ENCODE measurements around the gene ATP6V1B1. TPM values are rescaled to one million over a fixed set of nuclear protein-coding genes. Genes with fewer than 3 reads are reported as not detected.

The ATP6V1B1 gene
- total and polyA plus RNA-seq, 10 of the 15 experiments (the other 5 are each of a cell fraction or from before 2014, with no cell fraction given) = not detected

GRCh38 chr2:70887208-70887549 is 48.5 kb upstream of the ATP6V1B1 start:
- no TSS peak for BruUV-seq (replicated peaks)
- Histone ChIP-seq H3K4me3 (no peak overlapping the region), H3K36me3 (ENCODE audit: control insufficient read depth in 2 of 2, insufficient read depth in 2 of 2, low read length in 1 of 2) (no peaks in the 10 kb centered on the region), H2AFZ (ENCODE audit: control insufficient read depth, low read depth, low read length) (no peak overlapping the region), H3K79me2 (ENCODE audit: control insufficient read depth, insufficient read depth, low read length) (no peaks in the 10 kb centered on the region), H3K27me3 (replicated peaks in 1 of 2; ENCODE audit: control insufficient read depth in 2 of 2, insufficient read depth in 2 of 2, low read length in 1 of 2) (peaks cover 15 to 22% of the 10 kb centered on the region in 2 experiments), H3K4me1 (ENCODE audit: control insufficient read depth, insufficient read depth, low read length) (no peaks in the 10 kb centered on the region), H3K4me2 (ENCODE audit: control insufficient read depth, insufficient read depth) (no peak overlapping the region), H4K20me1 (ENCODE audit: control insufficient read depth, insufficient read depth) (no peaks in the 10 kb centered on the region), H3K9ac (ENCODE audit: control insufficient read depth, insufficient read depth, low read length) (no peak overlapping the region), H3K27ac (ENCODE audit: control insufficient read depth, insufficient read depth) (no peak overlapping the region), H3K9me3 (replicated peaks; ENCODE audit: control insufficient read depth, insufficient read depth, low read length) (no peaks in the 10 kb centered on the region; the same call in 2 of the 3 replicates)
- POLR2A ChIA-PET = no interaction called here
- SMC1A ChIA-PET (ENCODE audit: uncharacterized antibody, unreplicated experiment) = no interaction called here
- RAD21 ChIA-PET (ENCODE audit: unreplicated experiment) = no interaction called here
- ATAC-seq (no peak), FAIRE-seq (no peak), DNase-seq (ENCODE audit: low read depth, low spot score) (no peak)
- in situ Hi-C loops (cut with MboI) = no loop called here
- no peak for TF ChIP-seq BRCA1 (IDR thresholded peaks at IDR 0.05; ENCODE audit: low read depth, low read length)
- no peak for TF ChIP-seq RCOR1 (conservative IDR thresholded peaks at IDR 0.05; ENCODE audit: low read depth, low read length)
- no peak for TF ChIP-seq MTA2 (IDR thresholded peaks at IDR 0.05; ENCODE audit: low read depth)
- TF ChIP-seq PAX5 (IDR thresholded peaks at IDR 0.05; ENCODE audit: borderline replicate concordance, low read depth, low read length) = no peak
- no peak for TF ChIP-seq IRF5 (IDR thresholded peaks at IDR 0.05; ENCODE audit: borderline replicate concordance)
- intact Hi-C loops (cut with micrococcal nuclease; ENCODE audit: unreplicated experiment) = no loop called here
- CTCF ChIA-PET = no interaction called here
- WGBS (ENCODE audit: insufficient coverage, insufficient replicate concordance, low lambda C conversion rate, missing lambda C conversion rate) = 22% methylated on average over 8 of the region's 8 CpGs

- no TSS peak for BruUV-seq (replicated peaks)
- no peak overlapping the region for H3K27ac ChIP-seq (ENCODE audit: control insufficient read depth, insufficient read depth)
- peaks cover 15 to 22% of the 10 kb centered on the region in 2 experiments for H3K27me3 ChIP-seq (replicated peaks in 1 of 2; ENCODE audit: control insufficient read depth in 2 of 2, insufficient read depth in 2 of 2, low read length in 1 of 2)
- H3K4me3 ChIP-seq = no peak overlapping the region
- in situ Hi-C loops (cut with MboI) (no loop called here), intact Hi-C loops (cut with micrococcal nuclease; ENCODE audit: unreplicated experiment) (no loop called here)
- no peaks in the 10 kb centered on the region for H3K36me3 ChIP-seq (ENCODE audit: control insufficient read depth in 2 of 2, insufficient read depth in 2 of 2, low read length in 1 of 2)
- ChIA-PET SMC1A (ENCODE audit: uncharacterized antibody, unreplicated experiment) (no interaction called here), POLR2A (no interaction called here), RAD21 (ENCODE audit: unreplicated experiment) (no interaction called here), CTCF (no interaction called here)
- peak; percentile 51 for TF ChIP-seq SUZ12 (IDR thresholded peaks at IDR 0.05; ENCODE audit: unreplicated experiment)
- TF ChIP-seq STAT3 (IDR thresholded peaks at IDR 0.05; ENCODE audit: low read depth, low read length) = no peak
- ATAC-seq (no peak), FAIRE-seq (no peak), DNase-seq (ENCODE audit: low read depth, low spot score) (no peak)
- no peak overlapping the region for H3K9ac ChIP-seq (ENCODE audit: control insufficient read depth, insufficient read depth, low read length)
- WGBS (ENCODE audit: insufficient coverage, insufficient replicate concordance, low lambda C conversion rate, missing lambda C conversion rate) = 25% methylated on average over 36 of the region's 58 CpGs
- H3K79me2 ChIP-seq (ENCODE audit: control insufficient read depth, insufficient read depth, low read length) = no peaks in the 10 kb centered on the region
- H3K9me3 ChIP-seq (replicated peaks; ENCODE audit: control insufficient read depth, insufficient read depth, low read length) = no peaks in the 10 kb centered on the region; the same call in 2 of the 3 replicates
- no peak overlapping the region for H2AFZ ChIP-seq (ENCODE audit: control insufficient read depth, low read depth, low read length)
- H3K4me2 ChIP-seq (ENCODE audit: control insufficient read depth, insufficient read depth) = no peak overlapping the region
- no peaks in the 10 kb centered on the region for H4K20me1 ChIP-seq (ENCODE audit: control insufficient read depth, insufficient read depth)
- H3K4me1 ChIP-seq (ENCODE audit: control insufficient read depth, insufficient read depth, low read length) = no peaks in the 10 kb centered on the region
Measured at GRCh38 chr2:70887550-70888246, 48.0 kb upstream of the ATP6V1B1 start.

All from GM12878 (cell line).